A549 (cell line): ENCODE measurements around the gene KCNQ1.

Experiments used
- ESRRA ChIP-seq: fragments of 150-350 bp; IDR thresholded peaks from 2 replicates; pipeline ENCODE4 v1.6.1; 2014; ENCODE audit warnings: mild to moderate bottlenecking, low read length, borderline replicate concordance
- JUNB ChIP-seq: fragments of >200 bp; sonication (Bioruptor Twin); formaldehyde crosslinking; IDR thresholded peaks from 2 replicates; pipeline ENCODE4 v1.6.1; 2016

DNA sequence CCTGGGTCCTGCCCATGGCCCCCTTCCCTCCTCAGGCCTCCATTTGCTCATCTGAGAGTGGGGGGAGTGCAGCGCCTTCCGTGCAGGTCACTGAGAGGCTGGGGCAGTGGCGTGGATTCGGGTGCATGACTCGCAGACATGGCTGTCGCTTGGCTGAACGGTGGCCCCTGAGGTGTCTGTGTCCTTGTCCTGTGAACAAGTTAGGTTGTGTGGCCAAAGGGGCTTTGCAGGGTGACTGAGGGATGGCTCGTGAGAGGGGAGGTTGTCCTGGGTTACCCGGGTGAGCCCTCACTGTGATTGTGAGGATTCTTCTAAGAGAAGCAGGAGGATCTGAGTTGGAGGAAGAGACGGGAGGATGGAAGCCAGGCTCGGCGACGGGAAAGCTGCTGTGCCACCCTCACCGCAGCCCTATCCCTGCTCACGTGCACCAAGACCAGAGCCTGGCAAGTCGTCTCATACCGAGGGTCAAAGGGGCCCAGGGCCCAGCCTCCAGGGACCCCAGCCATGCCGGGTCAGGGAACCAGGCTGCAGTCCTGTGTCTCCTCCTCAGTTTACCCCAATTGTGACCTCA, 79.1 kb downstream of the KCNQ1 start:
- no peak for TF ChIP-seq ESRRA
- TF ChIP-seq JUNB: no peak
